ENCODE data around the gene MCCC1.

- TF ChIP-seq, protein P1, sequence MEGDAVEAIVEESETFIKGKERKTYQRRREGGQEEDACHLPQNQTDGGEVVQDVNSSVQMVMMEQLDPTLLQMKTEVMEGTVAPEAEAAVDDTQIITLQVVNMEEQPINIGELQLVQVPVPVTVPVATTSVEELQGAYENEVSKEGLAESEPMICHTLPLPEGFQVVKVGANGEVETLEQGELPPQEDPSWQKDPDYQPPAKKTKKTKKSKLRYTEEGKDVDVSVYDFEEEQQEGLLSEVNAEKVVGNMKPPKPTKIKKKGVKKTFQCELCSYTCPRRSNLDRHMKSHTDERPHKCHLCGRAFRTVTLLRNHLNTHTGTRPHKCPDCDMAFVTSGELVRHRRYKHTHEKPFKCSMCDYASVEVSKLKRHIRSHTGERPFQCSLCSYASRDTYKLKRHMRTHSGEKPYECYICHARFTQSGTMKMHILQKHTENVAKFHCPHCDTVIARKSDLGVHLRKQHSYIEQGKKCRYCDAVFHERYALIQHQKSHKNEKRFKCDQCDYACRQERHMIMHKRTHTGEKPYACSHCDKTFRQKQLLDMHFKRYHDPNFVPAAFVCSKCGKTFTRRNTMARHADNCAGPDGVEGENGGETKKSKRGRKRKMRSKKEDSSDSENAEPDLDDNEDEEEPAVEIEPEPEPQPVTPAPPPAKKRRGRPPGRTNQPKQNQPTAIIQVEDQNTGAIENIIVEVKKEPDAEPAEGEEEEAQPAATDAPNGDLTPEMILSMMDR (IDR thresholded peaks at IDR 0.05) = no peak
- TF ChIP-seq POLR2A (IDR thresholded peaks at IDR 0.05) = no peak
Measured at GRCh38 chr3:183008800-183009199, 90.5 kb downstream of the MCCC1 start.
